Muscle of leg (tissue), 11 donors: ENCODE data around the gene FTCDNL1. TPM values are rescaled to one million over a fixed set of nuclear protein-coding genes. Genes with fewer than 3 reads are reported as not detected.

Experiments
- DNase-seq: peaks from one replicate; pipeline ENCODE4 v3.0.0; 2013
- H3K27ac ChIP-seq: one replicate; pipeline ENCODE4 v1.5.1; 2013; ENCODE audit warnings: mild to moderate bottlenecking, low read length, control low read depth
- H3K27me3 ChIP-seq: one replicate; pipeline ENCODE4 v1.6.1; 2013; ENCODE audit warnings: low read length; ENCODE audit not compliant: control insufficient read depth, insufficient read depth
- H3K36me3 ChIP-seq: one replicate; pipeline ENCODE4 v1.6.1; 2013; ENCODE audit warnings: low read length; ENCODE audit not compliant: control insufficient read depth, insufficient read depth
- H3K4me1 ChIP-seq: one replicate; pipeline ENCODE4 v1.6.1; 2013; ENCODE audit warnings: low read length; ENCODE audit not compliant: control insufficient read depth, insufficient read depth
- H3K4me3 ChIP-seq: one replicate; pipeline ENCODE4 v1.5.1; 2013; ENCODE audit warnings: low read length, control low read depth
- H3K9me3 ChIP-seq: replicated peaks from 2 replicates; pipeline ENCODE4 v1.6.1; 2013; ENCODE audit warnings: low read depth, low read length; ENCODE audit not compliant: control insufficient read depth
- WGBS: methylation state at CpG from one replicate; pipeline ENCODE4 v1.1.5; 2013; ENCODE audit warnings: missing lambda C conversion rate; ENCODE audit not compliant: insufficient coverage; 5-methylcytosine and 5-hydroxymethylcytosine counted together
- polyA plus RNA-seq, 8 donors: library from polyadenylated mRNA; unstranded; fragments of 120-200 nt; gene quantifications; one replicate each; pipeline versions ENCODE4 v1.2.1 to v1.2.3, GENCODE V29; 2013; ENCODE audit warnings: inconsistent platforms in 1 of 8, low replicate concordance in 1 of 8; ENCODE audit not compliant: insufficient read length in 8 of 8, insufficient read depth in 1 of 8
- total RNA-seq: library from RNA; stranded (reverse); fragments of 120-200 nt; gene quantifications from one replicate; pipeline ENCODE4 v1.2.4, GENCODE V29; 2013

Gene FTCDNL1
- total and polyA plus RNA-seq, 9 donors, result 1.4 to 4.4 (median 1.9) TPM

- no peak for DNase-seq
- H3K27ac ChIP-seq, result no peak overlapping the region
- no peaks in the 10 kb centered on the region for H3K36me3 ChIP-seq
- WGBS, result no CpG with 5 or more reads among the region's 2 CpGs
- H3K4me3 ChIP-seq, result no peak overlapping the region
- no peaks in the 10 kb centered on the region for H3K9me3 ChIP-seq
- peaks cover 2% of the 10 kb centered on the region for H3K27me3 ChIP-seq
- H3K4me1 ChIP-seq, result peaks cover 2% of the 10 kb centered on the region
Observed at GRCh38 chr2:199847181-199847864, 3.7 kb downstream of the FTCDNL1 start.

GRCh38 chr2:199842631-199843395, 8.2 kb downstream of the FTCDNL1 start:
- Histone ChIP-seq H3K36me3 (no peaks in the 10 kb centered on the region), H3K27me3 (no peaks in the 10 kb centered on the region), H3K27ac (peak overlapping the region; percentile 25), H3K9me3 (no peaks in the 10 kb centered on the region), H3K4me3 (no peak overlapping the region), H3K4me1 (no peaks in the 10 kb centered on the region)
- DNase-seq, result peak; percentile 63
- WGBS, result no CpG with 5 or more reads among the region's 3 CpGs

- Histone ChIP-seq H3K27me3 (no peaks in the 10 kb centered on the region), H3K9me3 (no peaks in the 10 kb centered on the region), H3K4me1 (no peaks in the 10 kb centered on the region), H3K36me3 (no peaks in the 10 kb centered on the region), H3K27ac (no peak overlapping the region), H3K4me3 (no peak overlapping the region)
- WGBS, result no CpG with 5 or more reads among the region's 1 CpG
- no peak for DNase-seq
Observed at GRCh38 chr2:199841409-199841808, 9.6 kb downstream of the FTCDNL1 start.

- H3K36me3 ChIP-seq, result no peaks in the 10 kb centered on the region
- peaks cover 2% of the 10 kb centered on the region for H3K4me1 ChIP-seq
- H3K4me3 ChIP-seq, result no peak overlapping the region
- H3K9me3 ChIP-seq, result no peaks in the 10 kb centered on the region
- no peak for DNase-seq
- no peak overlapping the region for H3K27ac ChIP-seq
- WGBS, result 22% methylated on average over 1 of the region's 5 CpGs
- no peaks in the 10 kb centered on the region for H3K27me3 ChIP-seq
Observed at GRCh38 chr2:199838399-199838798, 12.6 kb downstream of the FTCDNL1 start.

- no peak for DNase-seq
- H3K27me3 ChIP-seq, result no peaks in the 10 kb centered on the region
- H3K36me3 ChIP-seq, result no peaks in the 10 kb centered on the region
Observed at GRCh38 chr2:199836943-199837342, 14.0 kb downstream of the FTCDNL1 start.

GRCh38 chr2:199833525-199833924, 17.5 kb downstream of the FTCDNL1 start:
- no peaks in the 10 kb centered on the region for H3K36me3 ChIP-seq
- no peak overlapping the region for H3K27ac ChIP-seq
- 64% methylated on average over 1 of the region's 1 CpG for WGBS
- H3K9me3 ChIP-seq, result no peaks in the 10 kb centered on the region
- peaks cover 2% of the 10 kb centered on the region for H3K4me1 ChIP-seq
- no peaks in the 10 kb centered on the region for H3K27me3 ChIP-seq
- H3K4me3 ChIP-seq, result no peak overlapping the region
- DNase-seq, result no peak

More at GRCh38 chr2:199836943-199837342, 14.0 kb downstream of the FTCDNL1 start:
- H3K4me3 ChIP-seq, result no peak overlapping the region
- peaks cover 2% of the 10 kb centered on the region for H3K4me1 ChIP-seq
- H3K27ac ChIP-seq, result no peak overlapping the region
- WGBS, result no CpG with 5 or more reads among the region's 1 CpG
- H3K9me3 ChIP-seq, result no peaks in the 10 kb centered on the region

- Histone ChIP-seq H3K36me3 (no peaks in the 10 kb centered on the region), H3K4me1 (peaks cover 2% of the 10 kb centered on the region), H3K4me3 (no peak overlapping the region), H3K27me3 (no peaks in the 10 kb centered on the region), H3K27ac (no peak overlapping the region), H3K9me3 (no peaks in the 10 kb centered on the region)
- 48% methylated on average over 6 of the region's 9 CpGs for WGBS
- no peak for DNase-seq
Observed at GRCh38 chr2:199830531-199830930, 20.5 kb downstream of the FTCDNL1 start.

- Histone ChIP-seq H3K36me3 (no peaks in the 10 kb centered on the region), H3K27me3 (no peaks in the 10 kb centered on the region), H3K27ac (no peak overlapping the region), H3K4me1 (peaks cover 2% of the 10 kb centered on the region), H3K9me3 (no peaks in the 10 kb centered on the region), H3K4me3 (no peak overlapping the region)
- WGBS, result no CpG with 5 or more reads among the region's 2 CpGs
- DNase-seq, result no peak
Observed at GRCh38 chr2:199829628-199830027, 21.4 kb downstream of the FTCDNL1 start.

- no peak overlapping the region for H3K4me3 ChIP-seq
- H3K4me1 ChIP-seq, result no peaks in the 10 kb centered on the region
- H3K36me3 ChIP-seq, result no peaks in the 10 kb centered on the region
- no peaks in the 10 kb centered on the region for H3K9me3 ChIP-seq
- no peak overlapping the region for H3K27ac ChIP-seq
- no peak for DNase-seq
- no peaks in the 10 kb centered on the region for H3K27me3 ChIP-seq
Observed at GRCh38 chr2:199819746-199820145, 31.2 kb downstream of the FTCDNL1 start.

- Histone ChIP-seq H3K4me1 (peaks cover 2% of the 10 kb centered on the region), H3K36me3 (no peaks in the 10 kb centered on the region), H3K27me3 (no peaks in the 10 kb centered on the region), H3K27ac (no peak overlapping the region), H3K9me3 (no peaks in the 10 kb centered on the region), H3K4me3 (no peak overlapping the region)
- 80% methylated on average over 2 of the region's 2 CpGs for WGBS
- DNase-seq, result no peak
Observed at GRCh38 chr2:199818754-199819153, 32.2 kb downstream of the FTCDNL1 start.
